Measurements from ENCODE around the gene LPIN3. TPM values are rescaled to one million over a fixed set of nuclear protein-coding genes. Genes with fewer than 3 reads are reported as not detected.

Gene LPIN3
- total and polyA plus RNA-seq, 7 donors = 0.57 to 3.0 (median 1.5) TPM

DNA sequence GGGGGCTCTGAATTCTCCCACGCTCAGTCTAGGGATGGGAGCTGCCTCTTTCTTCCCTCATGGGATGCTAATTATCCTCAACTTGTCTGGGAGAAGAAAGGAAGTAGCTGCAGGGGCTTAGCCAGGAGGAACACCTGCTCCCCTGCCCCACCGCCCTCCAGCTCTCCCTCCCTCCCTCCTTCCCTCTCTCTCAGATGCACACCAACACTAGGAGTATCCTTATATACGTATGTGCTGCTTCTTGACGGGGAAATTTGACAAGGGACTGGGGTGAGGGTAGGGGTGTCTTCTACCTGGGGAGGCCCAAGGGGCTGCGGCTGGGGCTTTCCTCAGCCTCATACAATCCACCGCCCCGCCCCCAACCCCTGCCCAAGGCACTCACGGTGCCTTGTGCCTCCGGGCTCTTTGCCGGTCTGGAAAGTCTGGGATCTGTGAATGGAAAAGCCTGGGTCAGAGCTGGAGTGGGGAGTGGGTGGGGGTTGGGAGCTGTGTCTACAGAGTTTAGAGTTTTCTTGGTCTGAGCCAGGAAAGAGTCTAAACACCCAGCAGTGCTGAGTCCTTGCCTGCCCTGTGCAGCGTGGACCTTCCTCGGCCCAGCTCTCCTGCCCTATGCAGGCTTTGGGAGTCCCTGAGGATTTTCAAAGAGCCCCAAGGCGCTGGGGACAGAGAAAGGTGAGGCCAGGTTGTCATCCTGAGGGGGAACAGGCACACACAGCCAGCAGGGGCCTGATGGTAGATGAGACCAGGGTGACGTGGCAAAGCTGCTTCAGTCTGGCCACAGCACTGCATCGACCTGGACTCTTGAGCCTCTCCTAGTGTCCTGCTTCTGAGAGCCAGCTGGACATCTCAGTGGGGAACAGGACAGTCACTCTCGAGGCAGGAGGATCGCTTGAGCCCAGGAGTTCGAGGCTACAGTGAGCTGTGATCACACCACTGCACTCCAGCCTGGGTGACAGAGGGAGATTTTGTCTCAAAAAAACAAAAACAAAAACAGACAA is 55.3 kb downstream of the LPIN3 start:
- DNase-seq (no peak), ATAC-seq (peak in 1 of 4 donors; percentile 20)
- H3K4me1 ChIP-seq = peaks cover 6% of the 10 kb centered on the region
- H3K9me3 ChIP-seq = no peaks in the 10 kb centered on the region
- no peaks in the 10 kb centered on the region for H3K36me3 ChIP-seq (ENCODE audit: insufficient read depth in 1 of 2, low read depth in 1 of 2)
- 58 to 71% (median 63%) methylated on average over 18 of the region's 18 CpGs for WGBS, 3 donors
- H3K4me3 ChIP-seq = no peak overlapping the region
- no peak overlapping the region for H3K27ac ChIP-seq
- TF ChIP-seq, protein P1, sequence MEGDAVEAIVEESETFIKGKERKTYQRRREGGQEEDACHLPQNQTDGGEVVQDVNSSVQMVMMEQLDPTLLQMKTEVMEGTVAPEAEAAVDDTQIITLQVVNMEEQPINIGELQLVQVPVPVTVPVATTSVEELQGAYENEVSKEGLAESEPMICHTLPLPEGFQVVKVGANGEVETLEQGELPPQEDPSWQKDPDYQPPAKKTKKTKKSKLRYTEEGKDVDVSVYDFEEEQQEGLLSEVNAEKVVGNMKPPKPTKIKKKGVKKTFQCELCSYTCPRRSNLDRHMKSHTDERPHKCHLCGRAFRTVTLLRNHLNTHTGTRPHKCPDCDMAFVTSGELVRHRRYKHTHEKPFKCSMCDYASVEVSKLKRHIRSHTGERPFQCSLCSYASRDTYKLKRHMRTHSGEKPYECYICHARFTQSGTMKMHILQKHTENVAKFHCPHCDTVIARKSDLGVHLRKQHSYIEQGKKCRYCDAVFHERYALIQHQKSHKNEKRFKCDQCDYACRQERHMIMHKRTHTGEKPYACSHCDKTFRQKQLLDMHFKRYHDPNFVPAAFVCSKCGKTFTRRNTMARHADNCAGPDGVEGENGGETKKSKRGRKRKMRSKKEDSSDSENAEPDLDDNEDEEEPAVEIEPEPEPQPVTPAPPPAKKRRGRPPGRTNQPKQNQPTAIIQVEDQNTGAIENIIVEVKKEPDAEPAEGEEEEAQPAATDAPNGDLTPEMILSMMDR (IDR thresholded peaks at IDR 0.05) = no peak
- intact Hi-C loops (cut with DNase I) = loop anchor here in 1 of 2 donors (5.0 kb wide), 1 partner anchor 34 kb away; no protein-coding TSS in a partner anchor
- H3K27me3 ChIP-seq (ENCODE audit: insufficient read depth in 3 of 3, low read length in 2 of 3) = no peaks in the 10 kb centered on the region

DNA sequence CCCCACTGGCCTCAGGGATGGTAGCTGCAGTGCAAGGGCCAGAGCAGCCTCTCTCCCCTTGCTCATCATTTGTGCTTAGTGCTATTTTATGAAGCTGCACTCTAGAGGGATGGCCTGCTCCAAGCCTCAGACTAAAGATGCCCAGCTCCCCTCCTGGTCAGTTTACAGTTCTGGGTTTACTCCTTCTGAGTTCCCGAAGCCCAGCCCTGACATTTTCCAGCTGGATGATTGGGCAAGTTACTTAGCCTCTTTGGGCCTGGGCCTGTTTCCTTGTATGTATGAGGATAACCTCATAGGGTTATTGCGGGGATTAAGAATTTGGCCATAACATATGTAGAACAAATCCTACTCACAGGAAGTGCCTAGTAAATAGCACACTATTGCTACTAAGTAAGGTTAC is 57.8 kb downstream of the LPIN3 start:
- 62 to 80% (median 75%) methylated on average over 2 of the region's 2 CpGs for WGBS, 3 donors
- Histone ChIP-seq H3K36me3 (ENCODE audit: insufficient read depth in 1 of 2, low read depth in 1 of 2) (peaks cover 0 to 1% of the 10 kb centered on the region in 2 donors), H3K27me3 (ENCODE audit: insufficient read depth in 3 of 3, low read length in 2 of 3) (no peaks in the 10 kb centered on the region), H3K4me1 (no peaks in the 10 kb centered on the region), H3K9me3 (no peaks in the 10 kb centered on the region), H3K4me3 (no peak overlapping the region), H3K27ac (no peak overlapping the region)
- TF ChIP-seq, protein P1 (IDR thresholded peaks at IDR 0.05) = no peak
- no peak for DNase-seq
- intact Hi-C loops (cut with DNase I) = loop anchor here in 1 of 2 donors (5.0 kb wide), 1 partner anchor 36 kb away; no protein-coding TSS in a partner anchor
- ATAC-seq = peak in 1 of 4 donors; percentile 3

DNA sequence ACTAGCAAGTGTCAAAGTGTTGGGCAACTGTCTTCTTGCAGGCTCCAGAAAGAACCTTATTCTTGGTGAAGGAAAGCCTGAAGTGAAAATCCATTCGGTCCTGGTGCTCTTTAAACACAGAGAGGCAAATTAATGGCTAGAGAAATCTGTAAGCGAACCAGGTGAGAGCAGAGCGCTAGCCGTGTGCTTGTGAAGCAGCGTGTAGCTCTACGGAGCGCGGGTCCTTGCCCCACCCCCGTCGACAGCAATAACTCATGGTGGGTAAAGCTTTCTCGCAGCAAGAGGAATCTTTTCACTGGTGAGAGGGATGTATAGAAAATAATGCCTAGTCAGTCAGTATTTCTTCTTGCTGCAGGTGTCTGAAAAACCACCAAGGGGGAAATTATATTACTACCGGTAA is 63.0 kb downstream of the LPIN3 start:
- no peak overlapping the region for H3K4me3 ChIP-seq
- no peak for DNase-seq
- 93 to 95% (median 93%) methylated on average over 12 of the region's 12 CpGs for WGBS, 3 donors
- no peaks in the 10 kb centered on the region for H3K9me3 ChIP-seq
- H3K4me1 ChIP-seq = peaks cover 29% of the 10 kb centered on the region
- intact Hi-C loops (cut with DNase I) = no loop called here
- TF ChIP-seq, protein P1 (IDR thresholded peaks at IDR 0.05) = no peak
- no peak for ATAC-seq
- H3K36me3 ChIP-seq (ENCODE audit: insufficient read depth in 1 of 2, low read depth in 1 of 2) = peaks cover 0 to 26% of the 10 kb centered on the region in 2 donors
- H3K27ac ChIP-seq = no peak overlapping the region
- H3K27me3 ChIP-seq (ENCODE audit: insufficient read depth in 3 of 3, low read length in 2 of 3) = no peaks in the 10 kb centered on the region

DNA sequence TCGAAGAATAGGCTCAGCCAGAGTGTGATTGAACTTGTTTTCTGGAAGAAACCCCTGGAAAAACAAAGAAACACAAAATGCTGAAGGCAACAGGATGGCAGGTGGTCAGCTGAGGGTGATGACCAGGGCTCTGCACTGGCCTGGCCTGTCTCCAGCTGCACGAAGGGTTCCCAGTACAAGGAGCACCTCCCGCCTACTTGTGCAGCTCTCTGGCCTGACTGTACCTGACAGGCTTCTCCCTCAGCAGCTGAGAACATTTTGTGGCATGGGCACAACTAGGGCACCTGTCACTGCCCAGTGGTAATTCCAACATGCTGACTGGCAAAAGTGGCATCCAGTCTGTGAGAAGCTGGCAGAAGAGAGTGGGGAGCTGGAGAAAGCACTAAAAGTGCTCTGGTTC is 64.8 kb downstream of the LPIN3 start:
- WGBS, 3 donors = 21 to 36% (median 30%) methylated on average over 3 of the region's 3 CpGs
- DNase-seq (peak; percentile 65 to 90), ATAC-seq (peak; percentile 85 to 93 (median 92))
- H3K4me1 ChIP-seq = peaks cover 44% of the 10 kb centered on the region
- H3K27me3 ChIP-seq (ENCODE audit: insufficient read depth in 3 of 3, low read length in 2 of 3) = no peaks in the 10 kb centered on the region
- peaks cover 0 to 29% of the 10 kb centered on the region in 2 donors for H3K36me3 ChIP-seq (ENCODE audit: insufficient read depth in 1 of 2, low read depth in 1 of 2)
- no peaks in the 10 kb centered on the region for H3K9me3 ChIP-seq
- TF ChIP-seq, protein P1 (IDR thresholded peaks at IDR 0.05) = no peak
- no peak overlapping the region for H3K4me3 ChIP-seq
- peak overlapping the region; percentile 75 for H3K27ac ChIP-seq
- intact Hi-C loops (cut with DNase I) = loop anchor here in 1 of 2 donors (5.0 kb wide), 1 partner anchor 233 kb away; no protein-coding TSS in a partner anchor
